Dermis blood vessel endothelial cell (primary cell): Measurements from ENCODE around the gene ADAMTS2. TPM values are rescaled to one million over a fixed set of nuclear protein-coding genes. Genes with fewer than 3 reads are reported as not detected.

ENCODE experiments used
- DNase-seq: peaks from one replicate; pipeline ENCODE4 v3.0.0; 2010
- total RNA-seq: library from RNA; depleted of rRNA; stranded (reverse); fragments of >200 nt; gene quantifications from 2 replicates; pipeline ENCODE4 v1.2.3, GENCODE V29; 2014

Gene ADAMTS2
- total RNA-seq, 1 donor from 2014 or later = 2.4 TPM

GRCh38 chr5:179276838-179277395, 68.3 kb downstream of the ADAMTS2 start:
- DNase-seq = no peak

- DNase-seq = no peak
Observed at GRCh38 chr5:179275941-179276837, 69.1 kb downstream of the ADAMTS2 start.

- no peak for DNase-seq
Observed at GRCh38 chr5:179275381-179275878, 69.8 kb downstream of the ADAMTS2 start.

- DNase-seq = no peak
Observed at GRCh38 chr5:179274321-179275315, 70.6 kb downstream of the ADAMTS2 start.

GRCh38 chr5:179273441-179274145, 71.7 kb downstream of the ADAMTS2 start:
- no peak for DNase-seq

GRCh38 chr5:179273073-179273435, 72.2 kb downstream of the ADAMTS2 start:
- DNase-seq = no peak

GRCh38 chr5:179272326-179273072, 72.8 kb downstream of the ADAMTS2 start:
- no peak for DNase-seq

GRCh38 chr5:179271821-179272325, 73.4 kb downstream of the ADAMTS2 start:
- no peak for DNase-seq

GRCh38 chr5:179271428-179271734, 73.9 kb downstream of the ADAMTS2 start:
- no peak for DNase-seq

GRCh38 chr5:179270581-179271427, 74.5 kb downstream of the ADAMTS2 start:
- DNase-seq = no peak

- no peak for DNase-seq
Observed at GRCh38 chr5:179269781-179270543, 75.3 kb downstream of the ADAMTS2 start.

- no peak for DNase-seq
Observed at GRCh38 chr5:179268966-179269693, 76.1 kb downstream of the ADAMTS2 start.

- no peak for DNase-seq
Observed at GRCh38 chr5:179268399-179268952, 76.8 kb downstream of the ADAMTS2 start.

- no peak for DNase-seq
Observed at GRCh38 chr5:179267671-179268083, 77.6 kb downstream of the ADAMTS2 start.

- DNase-seq = no peak
Observed at GRCh38 chr5:179267071-179267670, 78.1 kb downstream of the ADAMTS2 start.

GRCh38 chr5:179266291-179267070, 78.8 kb downstream of the ADAMTS2 start:
- no peak for DNase-seq
